HUES64 (cell line): ENCODE results near the gene PRSS57. TPM values are rescaled to one million over a fixed set of nuclear protein-coding genes. Genes with fewer than 3 reads are reported as not detected.
"Not testable (repeated sequence)": the region's sequence is repeated elsewhere in the genome, so short reads cannot be mapped to it uniquely, and the experiment has no call there.

Source experiments
- H3K27ac ChIP-seq: 2 replicates; pipeline ENCODE4 v1.7.0; 2013; ENCODE audit warnings: low read depth, low read length, inconsistent platforms
- H3K27me3 ChIP-seq: 2 replicates; pipeline ENCODE4 v1.6.1; 2013; ENCODE audit warnings: mild to moderate bottlenecking, low read length; ENCODE audit not compliant: insufficient read depth
- H3K36me3 ChIP-seq: 2 replicates; pipeline ENCODE4 v1.6.1; 2013; ENCODE audit warnings: mild to moderate bottlenecking, low read length; ENCODE audit not compliant: insufficient read depth
- H3K4me1 ChIP-seq: 2 replicates; pipeline ENCODE4 v1.6.1; 2013; ENCODE audit warnings: mild to moderate bottlenecking, low read length, moderate library complexity; ENCODE audit not compliant: insufficient read depth
- H3K4me3 ChIP-seq: 2 replicates; pipeline ENCODE4 v1.5.1; 2013; ENCODE audit warnings: mild to moderate bottlenecking, low read length, moderate library complexity
- H3K9ac ChIP-seq: 2 replicates; pipeline ENCODE4 v1.6.1; 2013; ENCODE audit warnings: mild to moderate bottlenecking, low read depth, low read length
- H3K9me3 ChIP-seq: 2 replicates; pipeline ENCODE4 v1.6.1; 2013; ENCODE audit warnings: low read depth, low read length; ENCODE audit not compliant: insufficient read depth
- WGBS: fragments of 150-250, 120-280 bp; methylation state at CpG from one replicate; pipeline ENCODE4 v1.1.7; 2013; ENCODE audit warnings: missing lambda C conversion rate; 5-methylcytosine and 5-hydroxymethylcytosine counted together
- polyA plus RNA-seq, 2 experiments: library from polyadenylated mRNA; stranded (reverse); fragments of 50-300 nt; gene quantifications; one replicate each; pipeline ENCODE4 v1.2.3, GENCODE V29; 2013

Gene PRSS57
- polyA plus RNA-seq (2013, experiment 1 of 2): not detected
- polyA plus RNA-seq (2013, experiment 2 of 2): not detected

DNA sequence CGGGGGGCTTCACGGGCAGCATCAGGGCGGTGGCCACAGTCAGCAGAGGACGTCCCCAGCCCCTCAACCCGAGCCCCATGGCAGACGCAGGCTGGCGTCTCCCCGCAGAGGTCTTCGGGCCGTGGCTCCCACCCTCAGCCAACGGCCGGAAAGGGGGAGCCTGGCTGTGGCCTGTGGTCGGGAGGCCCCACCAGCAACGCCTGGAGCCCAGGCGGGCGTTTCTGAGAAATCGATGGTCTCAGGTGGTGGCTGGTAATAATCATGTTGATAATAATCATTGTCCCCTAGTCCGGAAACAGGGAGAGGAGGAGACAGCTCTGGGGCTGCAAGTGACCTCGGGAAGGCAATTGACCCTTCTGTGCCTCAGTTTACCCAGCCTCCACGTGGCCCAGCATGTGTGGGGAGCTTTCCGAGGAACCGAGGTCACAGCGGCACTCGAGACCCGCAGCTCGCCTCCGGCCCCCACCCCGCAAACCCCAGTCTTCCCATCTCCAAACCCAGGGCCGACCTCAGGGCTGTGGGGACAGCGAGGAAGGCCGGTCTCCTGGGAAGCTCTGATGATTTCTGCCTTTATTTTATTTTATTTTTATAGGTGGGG lies at the start of gene PRSS57:
PRSS57 (minus strand) TSS at position 101 of the 598 bp plus-strand sequence; CDS start at position 79, 22 bp downstream.
- H3K4me1 ChIP-seq: no peaks in the 10 kb centered on the region
- no peaks in the 10 kb centered on the region for H3K9me3 ChIP-seq
- H3K36me3 ChIP-seq: no peaks in the 10 kb centered on the region
- H3K27ac ChIP-seq: no peak within 1 kb of the TSS
- WGBS: 92% methylated on average over 31 of the region's 31 CpGs
- H3K9ac ChIP-seq: no peak within 1 kb of the TSS
- no peaks in the 10 kb centered on the region for H3K27me3 ChIP-seq
- H3K4me3 ChIP-seq: no peak within 1 kb of the TSS

DNA sequence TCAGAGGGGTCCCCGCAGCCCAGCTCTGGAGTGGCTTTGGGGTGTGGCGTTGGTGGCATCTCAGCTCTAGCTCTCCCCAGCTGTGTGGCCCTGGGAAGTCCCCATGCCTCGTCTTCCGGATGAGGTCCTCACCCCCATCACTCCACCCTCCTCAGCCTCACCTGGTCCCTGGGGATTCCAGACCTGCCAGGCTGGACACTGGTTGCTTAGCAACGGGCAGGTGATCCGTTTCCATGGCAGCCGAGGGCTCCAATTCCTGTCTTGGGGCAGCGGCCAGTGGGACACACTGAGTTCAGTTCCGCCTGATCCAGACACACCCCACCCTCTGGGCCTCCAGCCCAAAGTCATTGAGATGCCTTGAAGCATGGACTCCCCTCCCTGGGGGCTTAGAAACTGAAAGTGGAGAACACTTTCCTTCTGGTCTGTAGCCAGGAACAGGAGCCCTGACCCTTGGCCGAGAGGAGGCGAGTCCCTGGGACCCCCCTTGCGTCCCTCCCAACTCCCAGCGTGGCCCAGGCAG lies 48.0 kb upstream of the PRSS57 start:
- H3K9ac ChIP-seq: no peak overlapping the region
- 0 out of 2 replicates have a peak, but pooled peaks cover 4% of the 10 kb centered on the region for H3K9me3 ChIP-seq
- 80% methylated on average over 13 of the region's 13 CpGs for WGBS
- no peaks in the 10 kb centered on the region for H3K27me3 ChIP-seq
- no peaks in the 10 kb centered on the region for H3K36me3 ChIP-seq
- H3K4me3 ChIP-seq: no peak overlapping the region
- no peaks in the 10 kb centered on the region for H3K4me1 ChIP-seq
- H3K27ac ChIP-seq: no peak overlapping the region

- Histone ChIP-seq H3K4me3 (no peak overlapping the region), H3K27me3 (no peaks in the 10 kb centered on the region), H3K9me3 (0 out of 2 replicates have a peak, but pooled peaks cover 2% of the 10 kb centered on the region), H3K36me3 (no peaks in the 10 kb centered on the region), H3K9ac (no peak overlapping the region), H3K27ac (no peak overlapping the region), H3K4me1 (no peaks in the 10 kb centered on the region)
- WGBS: 92% methylated on average over 24 of the region's 24 CpGs
These were observed 47.4 kb upstream of the PRSS57 start for GRCh38 chr19:742540-743075.

DNA sequence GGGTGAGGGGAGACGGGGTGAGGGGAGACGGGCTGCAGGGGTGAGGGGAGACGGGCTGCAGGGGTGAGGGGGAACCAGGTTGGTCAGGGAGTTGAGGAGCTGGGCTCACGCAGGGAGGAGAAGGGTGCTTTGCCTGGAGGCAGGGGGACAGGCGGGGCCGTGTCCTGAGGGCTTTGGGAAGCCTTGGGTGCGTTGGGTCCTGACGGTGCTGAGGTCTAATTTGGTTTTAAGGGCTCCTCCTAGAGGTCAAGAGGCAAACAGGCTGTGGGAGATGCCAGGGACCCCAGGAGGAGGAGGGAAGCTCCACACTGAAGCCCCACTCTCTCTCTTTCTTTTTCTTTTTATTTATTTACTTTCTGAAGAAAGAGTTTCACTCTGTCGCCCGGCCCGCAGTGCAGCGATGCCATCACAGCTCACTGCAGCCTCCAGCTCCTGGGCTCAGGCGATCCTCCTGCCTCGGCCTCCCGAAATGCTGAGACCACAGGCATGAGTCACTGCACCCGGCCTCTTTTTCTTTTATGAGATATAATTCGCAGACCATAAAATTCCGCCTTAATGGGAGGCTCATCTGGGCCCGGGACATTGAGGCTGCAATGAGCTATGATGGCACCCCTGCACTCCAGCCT lies 46.4 kb upstream of the PRSS57 start:
- no peak overlapping the region for H3K4me3 ChIP-seq
- no peaks in the 10 kb centered on the region for H3K9me3 ChIP-seq
- no peak overlapping the region for H3K9ac ChIP-seq
- no peaks in the 10 kb centered on the region for H3K36me3 ChIP-seq
- H3K27ac ChIP-seq: no peak overlapping the region
- H3K4me1 ChIP-seq: no peaks in the 10 kb centered on the region
- H3K27me3 ChIP-seq: no peaks in the 10 kb centered on the region
- 71% methylated on average over 18 of the region's 19 CpGs for WGBS

DNA sequence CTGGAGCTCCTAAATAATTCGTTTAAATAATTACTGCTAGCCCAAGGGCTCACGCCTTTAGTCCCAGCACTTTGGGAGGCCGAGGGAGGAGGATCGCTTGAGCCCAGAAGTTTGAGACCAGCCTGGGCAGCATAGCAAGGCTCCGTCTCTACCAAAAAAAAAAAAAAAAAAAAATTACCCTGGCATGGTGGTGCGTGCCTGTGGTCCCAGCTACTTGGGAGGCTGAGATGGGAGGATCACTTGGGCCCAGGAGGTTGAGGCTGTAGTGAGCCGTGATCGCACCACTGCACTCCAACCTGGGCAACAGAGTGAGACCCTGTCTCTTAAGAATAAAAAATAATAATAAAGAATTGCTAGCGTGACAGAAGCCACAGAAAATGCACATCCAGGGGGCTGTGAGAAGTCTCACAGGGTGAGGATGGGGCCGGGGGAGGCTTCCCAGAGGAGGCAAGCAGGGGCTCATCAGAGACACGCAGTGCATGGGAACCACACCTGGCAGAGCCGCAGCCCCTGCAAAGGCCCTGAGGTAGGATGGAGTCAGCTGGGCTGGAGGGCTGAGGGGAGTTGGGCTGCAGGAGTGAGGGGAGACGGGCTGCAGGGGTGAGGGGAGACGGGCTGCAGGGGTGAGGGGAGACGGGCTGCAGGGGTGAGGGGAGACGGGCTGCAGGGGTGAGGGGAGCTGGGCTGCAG lies 45.7 kb upstream of the PRSS57 start:
- not testable (repeated sequence) for H3K36me3 ChIP-seq, H3K27me3 ChIP-seq, H3K9me3 ChIP-seq, H3K27ac ChIP-seq, H3K9ac ChIP-seq, H3K4me1 ChIP-seq, H3K4me3 ChIP-seq
- WGBS: 85% methylated on average over 16 of the region's 16 CpGs

DNA sequence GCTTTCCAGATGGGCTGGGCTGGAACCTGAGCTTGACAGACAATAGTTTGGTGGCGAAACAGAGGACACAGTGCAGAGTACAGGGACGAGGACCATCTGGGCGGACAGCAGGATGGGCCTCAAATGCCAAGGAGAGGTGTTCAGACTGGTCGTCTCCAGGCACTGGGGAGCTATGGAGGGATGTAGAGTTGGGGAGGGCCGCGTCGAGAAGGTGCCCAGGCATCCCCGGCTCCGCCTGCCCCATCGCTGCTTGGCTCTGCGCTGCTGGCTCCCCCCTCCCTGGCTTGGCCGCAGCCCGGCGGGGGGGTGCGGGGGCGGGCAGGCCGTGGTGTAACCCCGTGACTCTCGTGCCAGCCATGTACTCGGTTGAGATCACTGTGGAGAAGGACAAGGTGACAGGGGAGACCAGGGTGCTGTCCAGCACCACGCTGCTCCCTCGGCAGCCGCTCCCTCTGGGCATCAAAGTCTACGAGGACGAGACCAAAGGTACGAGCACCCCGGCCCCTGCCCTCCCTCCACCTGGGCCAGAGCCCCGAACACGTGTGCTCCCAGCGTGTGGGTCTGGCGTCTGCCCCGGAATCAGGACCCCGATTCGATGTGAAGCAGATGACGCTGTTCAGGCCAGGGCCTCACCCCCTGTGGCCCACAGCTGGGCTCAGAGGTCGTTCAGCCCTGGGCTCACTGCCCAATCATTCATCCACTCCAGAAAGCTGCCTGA lies 44.9 kb upstream of the PRSS57 start:
- H3K27ac ChIP-seq: no peak overlapping the region
- WGBS: 88% methylated on average over 36 of the region's 36 CpGs
- H3K27me3 ChIP-seq: no peaks in the 10 kb centered on the region
- no peaks in the 10 kb centered on the region for H3K4me1 ChIP-seq
- H3K36me3 ChIP-seq: no peaks in the 10 kb centered on the region
- no peak overlapping the region for H3K4me3 ChIP-seq
- no peaks in the 10 kb centered on the region for H3K9me3 ChIP-seq
- H3K9ac ChIP-seq: no peak overlapping the region

DNA sequence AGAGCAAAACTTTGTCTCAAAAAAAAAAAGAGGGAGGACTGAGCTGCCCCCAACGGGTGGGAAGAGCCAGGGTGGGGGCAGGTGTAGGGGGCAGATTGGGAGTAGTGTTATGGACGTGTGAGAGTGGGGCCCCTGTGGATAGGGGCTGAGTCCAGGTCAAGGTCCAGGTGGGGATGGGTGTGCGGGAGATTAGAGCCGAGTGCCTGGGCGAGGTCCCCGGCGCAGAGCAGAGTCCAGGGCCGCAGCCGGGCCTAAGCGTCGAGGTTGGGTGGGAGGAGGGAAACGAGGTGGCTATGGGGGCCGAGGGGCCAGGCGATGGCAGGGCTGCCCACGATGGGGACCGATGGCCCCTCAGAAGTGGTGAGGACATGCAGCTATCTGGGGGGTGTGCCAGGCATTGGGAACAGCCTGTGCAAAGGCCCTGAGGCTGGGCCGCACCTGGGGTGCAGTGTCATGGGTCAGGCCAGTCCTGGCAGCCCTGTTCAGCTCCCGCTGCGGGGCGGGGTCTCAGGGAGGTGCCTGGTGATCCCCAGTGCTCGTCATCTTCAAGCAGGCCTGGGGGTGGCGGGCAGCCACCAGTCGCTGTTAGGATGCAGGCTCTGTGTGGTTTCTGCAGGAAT lies 43.4 kb upstream of the PRSS57 start:
- Histone ChIP-seq H3K9ac (no peak overlapping the region), H3K27me3 (no peaks in the 10 kb centered on the region)
- WGBS: 91% methylated on average over 23 of the region's 23 CpGs

DNA sequence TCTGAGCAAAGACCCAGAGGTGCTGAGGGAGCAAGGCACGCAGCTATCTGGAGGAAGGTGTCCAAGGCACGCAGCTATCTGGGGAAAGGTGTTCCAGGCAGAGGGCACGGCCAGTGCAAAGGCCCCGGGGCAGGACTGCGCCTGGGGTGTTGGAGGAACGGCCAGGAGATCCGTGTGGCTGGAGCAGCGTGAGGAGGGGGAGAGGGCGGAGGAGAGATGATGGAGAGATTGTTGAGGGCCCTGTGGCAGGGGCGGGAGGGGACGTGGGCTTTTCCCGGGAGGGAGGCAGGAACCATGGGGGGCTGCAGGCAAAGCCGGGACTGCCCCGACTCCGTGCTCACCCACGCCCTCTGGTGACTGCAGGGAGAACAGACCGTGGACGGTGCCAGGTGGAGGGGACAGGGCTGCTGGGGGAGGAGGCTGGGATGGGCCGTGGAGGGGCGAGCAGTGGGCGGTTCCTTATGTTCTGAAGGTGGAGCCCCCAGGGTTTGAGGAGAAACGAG lies 42.4 kb upstream of the PRSS57 start:
- 43% methylated on average over 22 of the region's 22 CpGs for WGBS
- Histone ChIP-seq H3K9ac (no peak overlapping the region), H3K4me1 (no peaks in the 10 kb centered on the region), H3K27me3 (no peaks in the 10 kb centered on the region), H3K9me3 (no peaks in the 10 kb centered on the region), H3K27ac (no peak overlapping the region), H3K36me3 (no peaks in the 10 kb centered on the region), H3K4me3 (no peak overlapping the region)

More for the DNA sequence above, 43.4 kb upstream of the PRSS57 start:
- Histone ChIP-seq H3K36me3 (no peaks in the 10 kb centered on the region), H3K4me3 (no peak overlapping the region), H3K9me3 (no peaks in the 10 kb centered on the region), H3K27ac (no peak overlapping the region), H3K4me1 (no peaks in the 10 kb centered on the region)

DNA sequence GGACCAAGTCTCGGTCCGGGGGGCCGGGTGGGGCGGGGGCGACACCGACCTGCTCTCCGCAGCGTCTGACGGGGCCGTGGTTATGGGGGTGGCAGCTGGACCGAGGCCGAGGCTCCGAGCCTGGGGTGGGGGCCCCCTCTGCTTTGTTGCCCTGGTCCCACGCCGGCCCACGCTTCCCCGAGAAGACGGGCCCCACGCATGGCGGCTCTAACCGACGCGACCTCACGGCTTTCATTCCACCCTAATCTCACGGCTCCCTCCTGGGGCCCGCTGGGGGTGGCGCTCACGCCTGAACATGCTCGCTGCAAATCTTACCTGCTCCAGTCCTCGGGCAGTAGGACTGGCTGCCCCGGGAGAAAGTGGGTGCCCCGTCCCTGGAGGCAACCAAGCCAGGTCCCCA lies 40.9 kb upstream of the PRSS57 start:
- Histone ChIP-seq H3K27ac (no peak overlapping the region), H3K4me1 (no peaks in the 10 kb centered on the region), H3K9ac (no peak overlapping the region), H3K9me3 (no peaks in the 10 kb centered on the region), H3K27me3 (no peaks in the 10 kb centered on the region), H3K4me3 (no peak overlapping the region), H3K36me3 (no peaks in the 10 kb centered on the region)
- 89% methylated on average over 32 of the region's 32 CpGs for WGBS

GRCh38 chr19:734716-735115 lies 39.5 kb upstream of the PRSS57 start:
- Histone ChIP-seq H3K27me3 (no peaks in the 10 kb centered on the region), H3K4me3 (no peak overlapping the region)
- WGBS: 97% methylated on average over 13 of the region's 13 CpGs

More at GRCh38 chr19:734716-735115, 39.5 kb upstream of the PRSS57 start:
- H3K9me3 ChIP-seq: no peaks in the 10 kb centered on the region
- no peak overlapping the region for H3K27ac ChIP-seq
- H3K4me1 ChIP-seq: no peaks in the 10 kb centered on the region
- no peak overlapping the region for H3K9ac ChIP-seq
- H3K36me3 ChIP-seq: no peaks in the 10 kb centered on the region
